OCI-LY7 (cell line): ENCODE measurements around the gene DNAJB12. TPM values are rescaled to one million over a fixed set of nuclear protein-coding genes. Genes with fewer than 3 reads are reported as not detected.
"Not testable (repeated sequence)": the region's sequence is repeated elsewhere in the genome, so short reads cannot be mapped to it uniquely, and the experiment has no call there.

ENCODE experiments used
- BruUV-seq: library from RNA; stranded (reverse); fragments of 400-500 nt; replicated peaks from 2 replicates; lab custom pipeline; 2021; lab: Mats Ljungman, UMichigan
- CTCF ChIA-PET: fragments of 300-600 bp; sonication (Branson Sonifier 250); formaldehyde crosslinking; loops from one replicate; lab custom pipeline; 2022; ENCODE audit warnings: antibody characterized with exemption; ENCODE audit not compliant: unreplicated experiment; lab: Charles Lee
- POLR2A ChIA-PET: fragments of 300-600 bp; sonication (Branson Sonifier 250); formaldehyde crosslinking; loops from one replicate; lab custom pipeline; 2022; ENCODE audit warnings: antibody characterized with exemption; lab: Charles Lee
- DNase-seq: peaks from one replicate; pipeline ENCODE4 v3.0.0-alpha.2; 2015; ENCODE audit warnings: low spot score
- H2AFZ ChIP-seq: fragments of 200-600 bp; sonication (generic), shearing (Covaris generic); 2 replicates; pipeline ENCODE4 v1.6.1; 2014; ENCODE audit warnings: mild to moderate bottlenecking, antibody characterized with exemption, low read length, moderate library complexity
- H3K27ac ChIP-seq: fragments of 200-600 bp; sonication (generic); 2 replicates; pipeline ENCODE4 v1.5.1; 2014; ENCODE audit warnings: mixed run types, low read depth, mild to moderate bottlenecking, moderate library complexity, low read length, inconsistent platforms; ENCODE audit not compliant: poor library complexity, severe bottlenecking
- H3K36me3 ChIP-seq: fragments of 200-600 bp; sonication (generic); 2 replicates; pipeline ENCODE4 v1.6.1; 2014; ENCODE audit warnings: mild to moderate bottlenecking, antibody characterized with exemption, low read length, moderate library complexity, mixed read lengths; ENCODE audit not compliant: insufficient read depth
- H3K4me1 ChIP-seq: fragments of 200-600 bp; sonication (generic); 2 replicates; pipeline ENCODE4 v1.5.1; 2014; ENCODE audit warnings: mild to moderate bottlenecking, low read length; ENCODE audit not compliant: insufficient read depth, poor library complexity, severe bottlenecking
- H3K4me2 ChIP-seq: fragments of 200-600 bp; sonication (generic); 2 replicates; pipeline ENCODE4 v1.6.1; 2014; ENCODE audit warnings: mild to moderate bottlenecking, low read length
- H3K4me3 ChIP-seq: fragments of 200-600 bp; sonication (generic); 2 replicates; pipeline ENCODE4 v1.5.1; 2014; ENCODE audit warnings: mild to moderate bottlenecking, low read depth, low read length; ENCODE audit not compliant: poor library complexity, severe bottlenecking
- H3K79me2 ChIP-seq: fragments of 200-600 bp; sonication (generic); 2 replicates; pipeline ENCODE4 v1.6.1; 2016; ENCODE audit warnings: low read depth, mild to moderate bottlenecking, low read length, moderate library complexity, mixed read lengths; ENCODE audit not compliant: insufficient read depth
- H3K9me2 ChIP-seq: fragments of 200-600 bp; sonication (generic); 2 replicates; pipeline ENCODE4 v1.6.1; 2016; ENCODE audit warnings: mild to moderate bottlenecking, low read length, mixed read lengths; ENCODE audit not compliant: insufficient read depth
- H3K9me3 ChIP-seq: fragments of 200-600 bp; sonication (generic); 2 replicates; pipeline ENCODE4 v1.6.1; 2014; ENCODE audit warnings: mild to moderate bottlenecking, mixed run types, low read length, mixed read lengths
- H4K20me1 ChIP-seq: fragments of 200-600 bp; sonication (generic); 2 replicates; pipeline ENCODE4 v1.6.1; 2014; ENCODE audit warnings: mild to moderate bottlenecking, antibody characterized with exemption, low read length, moderate library complexity, mixed read lengths; ENCODE audit not compliant: insufficient read depth
- EZH2phosphoT487 ChIP-seq: fragments of 200-600 bp; sonication (generic); IDR thresholded peaks from 2 replicates; pipeline ENCODE4 v1.6.1; 2018; ENCODE audit warnings: low read depth, borderline replicate concordance, mild to moderate bottlenecking, mixed run types, antibody characterized with exemption, low read length, moderate library complexity, mixed read lengths
- intact Hi-C: fragments of 100-400 bp; cut with micrococcal nuclease; formaldehyde crosslinking; loops from one replicate; pipeline ENCODE4 v1.10.0; 2022; ENCODE audit not compliant: unreplicated experiment
- total RNA-seq, 2 experiments: library from RNA; depleted of rRNA in 1 of 2; stranded (reverse); fragments of >200 nt in 1 of 2; shearing (Covaris generic) in 1 of 2; gene quantifications; 2 replicates each; pipeline ENCODE4 v1.2.3, GENCODE V29; 2014 to 2022
- TF ChIP-seq, protein P1 (sequence below): fragments of 200-600 bp; sonication (generic); conservative IDR thresholded peaks from 2 replicates; pipeline ENCODE4 v1.5.1; 2014; ENCODE audit warnings: mild to moderate bottlenecking, antibody characterized with exemption, low read length, moderate library complexity, mixed read lengths

Gene DNAJB12
- total RNA-seq, 2 experiments from 2014 or later, result 27.4 to 28.3 TPM

DNA sequence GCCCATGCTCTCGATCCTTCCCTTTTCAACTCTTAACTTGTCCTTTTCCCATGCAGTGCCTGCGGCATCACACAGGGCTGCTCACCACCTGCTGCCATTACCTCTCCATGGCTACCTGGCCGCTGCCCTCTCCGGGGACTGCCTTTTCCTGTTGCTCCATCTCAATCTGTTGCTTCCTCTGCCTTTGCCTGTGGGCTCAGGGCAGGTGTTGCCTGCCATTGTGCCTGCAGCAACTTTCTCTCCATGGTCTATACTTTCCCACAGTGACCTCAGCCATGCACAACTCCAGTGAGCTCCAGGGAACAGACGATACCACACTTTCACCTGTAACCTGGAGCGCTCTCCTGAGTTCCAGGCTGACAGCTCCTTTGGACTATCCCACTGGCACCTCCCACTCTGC, 3.2 kb downstream of the DNAJB12 start:
- intact Hi-C loops, result no loop called here
- no peaks in the 10 kb centered on the region for H4K20me1 ChIP-seq

DNA sequence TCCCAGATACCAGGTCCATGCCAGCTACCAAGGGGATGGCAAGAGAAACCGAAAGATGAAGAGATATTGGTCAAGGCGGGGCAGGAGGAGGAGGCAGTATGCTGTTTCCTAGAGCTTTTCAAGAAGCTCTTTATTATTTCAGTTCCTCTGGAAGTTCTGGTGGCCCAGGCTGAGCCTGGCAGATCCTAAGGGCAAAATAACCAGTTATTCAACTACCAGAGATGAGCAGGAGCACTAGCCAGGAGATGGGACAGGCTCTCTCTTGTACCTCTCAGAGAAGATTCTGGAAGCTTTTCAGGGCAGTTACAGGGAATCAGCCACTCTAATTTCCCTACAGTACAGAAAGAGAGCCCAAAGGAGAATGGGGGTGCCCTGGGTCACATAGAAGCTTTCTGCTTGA, 5.3 kb downstream of the DNAJB12 start:
- POLR2A ChIA-PET, result interaction anchor here (0.6 kb wide), 1 partner anchor 1280 kb away, joined by 4 read pairs; no protein-coding TSS in a partner anchor
- no peaks in the 10 kb centered on the region for H4K20me1 ChIP-seq
- no peaks in the 10 kb centered on the region for H3K9me2 ChIP-seq
- H2AFZ ChIP-seq, result no peak overlapping the region
- no peak overlapping the region for H3K27ac ChIP-seq
- no peak for DNase-seq
- H3K36me3 ChIP-seq, result peaks cover 26% of the 10 kb centered on the region
- H3K4me1 ChIP-seq, result peaks cover 8% of the 10 kb centered on the region
- CTCF ChIA-PET, result no interaction called here
- H3K4me3 ChIP-seq, result no peak overlapping the region
- no peak overlapping the region for H3K4me2 ChIP-seq
- H3K9me3 ChIP-seq, result no peaks in the 10 kb centered on the region
- TF ChIP-seq, protein P1, sequence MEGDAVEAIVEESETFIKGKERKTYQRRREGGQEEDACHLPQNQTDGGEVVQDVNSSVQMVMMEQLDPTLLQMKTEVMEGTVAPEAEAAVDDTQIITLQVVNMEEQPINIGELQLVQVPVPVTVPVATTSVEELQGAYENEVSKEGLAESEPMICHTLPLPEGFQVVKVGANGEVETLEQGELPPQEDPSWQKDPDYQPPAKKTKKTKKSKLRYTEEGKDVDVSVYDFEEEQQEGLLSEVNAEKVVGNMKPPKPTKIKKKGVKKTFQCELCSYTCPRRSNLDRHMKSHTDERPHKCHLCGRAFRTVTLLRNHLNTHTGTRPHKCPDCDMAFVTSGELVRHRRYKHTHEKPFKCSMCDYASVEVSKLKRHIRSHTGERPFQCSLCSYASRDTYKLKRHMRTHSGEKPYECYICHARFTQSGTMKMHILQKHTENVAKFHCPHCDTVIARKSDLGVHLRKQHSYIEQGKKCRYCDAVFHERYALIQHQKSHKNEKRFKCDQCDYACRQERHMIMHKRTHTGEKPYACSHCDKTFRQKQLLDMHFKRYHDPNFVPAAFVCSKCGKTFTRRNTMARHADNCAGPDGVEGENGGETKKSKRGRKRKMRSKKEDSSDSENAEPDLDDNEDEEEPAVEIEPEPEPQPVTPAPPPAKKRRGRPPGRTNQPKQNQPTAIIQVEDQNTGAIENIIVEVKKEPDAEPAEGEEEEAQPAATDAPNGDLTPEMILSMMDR, result no peak
- TF ChIP-seq EZH2phosphoT487, result no peak
- H3K79me2 ChIP-seq, result peaks cover 24% of the 10 kb centered on the region
- intact Hi-C loops, result no loop called here
- BruUV-seq, result no TSS peak

More for the DNA sequence above, 3.2 kb downstream of the DNAJB12 start:
- H3K4me2 ChIP-seq, result no peak overlapping the region
- no peak for DNase-seq
- H3K36me3 ChIP-seq, result peaks cover 17% of the 10 kb centered on the region
- BruUV-seq, result no TSS peak
- H3K27ac ChIP-seq, result no peak overlapping the region
- H3K4me3 ChIP-seq, result no peak overlapping the region
- H3K4me1 ChIP-seq, result peaks cover 12% of the 10 kb centered on the region
- peaks cover 24% of the 10 kb centered on the region for H3K79me2 ChIP-seq
- H3K9me3 ChIP-seq, result no peaks in the 10 kb centered on the region
- ChIA-PET CTCF (no interaction called here), POLR2A (interaction anchor here (0.6 kb wide), 1 partner anchor 707 kb away, joined by 3 read pairs; no protein-coding TSS in a partner anchor)
- H3K9me2 ChIP-seq, result no peaks in the 10 kb centered on the region
- TF ChIP-seq, protein P1, result no peak
- TF ChIP-seq EZH2phosphoT487, result no peak
- no peak overlapping the region for H2AFZ ChIP-seq

DNA sequence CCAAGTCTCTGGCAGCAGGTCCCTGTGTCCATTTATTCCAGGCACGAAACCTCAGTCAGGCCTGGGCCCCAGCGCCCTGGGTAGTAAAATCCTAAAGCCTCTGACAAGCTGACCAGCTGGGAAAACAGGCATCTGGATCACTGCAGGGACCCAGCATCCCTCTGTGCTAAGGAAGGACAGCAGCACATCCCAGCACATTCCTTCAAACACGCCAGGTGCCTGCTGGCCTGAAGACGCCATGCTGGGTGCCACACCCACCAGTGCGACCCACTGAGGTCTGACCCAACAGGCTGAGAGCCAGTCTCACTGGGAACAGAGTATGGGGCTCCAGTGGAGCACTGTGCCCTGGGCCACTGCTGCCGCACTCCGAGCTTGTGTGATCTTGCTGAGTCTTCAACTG, 6.4 kb downstream of the DNAJB12 start:
- Histone ChIP-seq H3K4me3 (no peak overlapping the region), H3K9me3 (no peaks in the 10 kb centered on the region), H3K36me3 (peaks cover 35% of the 10 kb centered on the region), H3K79me2 (peaks cover 13% of the 10 kb centered on the region; the same call in 1 of the 2 replicates), H3K4me2 (no peak overlapping the region), H3K4me1 (peaks cover 3% of the 10 kb centered on the region), H4K20me1 (no peaks in the 10 kb centered on the region), H3K9me2 (no peaks in the 10 kb centered on the region), H2AFZ (no peak overlapping the region), H3K27ac (no peak overlapping the region)
- DNase-seq, result no peak
- ChIA-PET CTCF (no interaction called here), POLR2A (interaction anchor here (0.9 kb wide), 1 partner anchor 88 kb away, joined by 4 read pairs; no protein-coding TSS in a partner anchor)
- intact Hi-C loops, result no loop called here
- BruUV-seq, result no TSS peak
- TF ChIP-seq, protein P1, result no peak
- TF ChIP-seq EZH2phosphoT487, result no peak

DNA sequence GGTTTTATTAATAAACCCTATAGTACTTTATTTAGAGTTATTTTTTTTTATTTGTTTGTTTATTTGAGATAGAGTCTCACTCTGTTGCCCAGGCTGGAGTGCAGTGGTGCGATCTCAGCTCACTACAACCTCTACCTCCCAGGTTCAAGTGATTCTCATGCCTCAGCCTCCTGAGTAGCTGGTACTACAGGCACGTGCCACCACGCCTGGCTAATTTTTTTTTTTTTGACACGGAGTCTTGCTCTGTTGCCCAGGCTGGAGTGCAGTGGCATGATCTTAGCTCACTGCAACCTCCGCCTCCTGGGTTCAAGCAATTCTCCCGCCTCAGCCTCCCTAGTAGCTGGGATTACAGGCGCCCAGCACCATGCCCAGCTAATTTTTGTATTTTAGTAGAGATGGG, 8.6 kb downstream of the DNAJB12 start:
- CTCF ChIA-PET, H2AFZ ChIP-seq: not testable (repeated sequence)
- POLR2A ChIA-PET, result interaction anchor here (0.6 to 0.7 kb wide), 2 partner anchors 14 to 894 kb away, joined by 3 read pairs; no protein-coding TSS in a partner anchor

More for the DNA sequence above, 8.6 kb downstream of the DNAJB12 start:
- H3K27ac ChIP-seq, H3K4me2 ChIP-seq, H3K9me3 ChIP-seq, H4K20me1 ChIP-seq, H3K4me3 ChIP-seq, H3K79me2 ChIP-seq, H3K4me1 ChIP-seq, BruUV-seq, intact Hi-C loops, H3K9me2 ChIP-seq, DNase-seq: not testable (repeated sequence)
- peaks cover 54% of the 10 kb centered on the region for H3K36me3 ChIP-seq
